GM18499 (cell line): Measurements from ENCODE around the gene SPNS2.

Source experiments
- ATAC-seq: cut with Tn5 transposase; IDR thresholded peaks from one replicate; pipeline ENCODE4 v1.9.1; 2021; ENCODE audit warnings: moderate number of reproducible peaks; ENCODE audit not compliant: insufficient read depth, unreplicated experiment

The SPNS2 gene

GRCh38 chr17:4501295-4501949 lies 2.7 kb downstream of the SPNS2 start:
- ATAC-seq = no peak

GRCh38 chr17:4502466-4503154 lies 3.9 kb downstream of the SPNS2 start:
- no peak for ATAC-seq

GRCh38 chr17:4503283-4504025 lies 4.8 kb downstream of the SPNS2 start:
- no peak for ATAC-seq

GRCh38 chr17:4504188-4504587 lies 5.5 kb downstream of the SPNS2 start:
- ATAC-seq = no peak

- ATAC-seq = no peak
Measured at GRCh38 chr17:4505187-4505586, 6.5 kb downstream of the SPNS2 start.

GRCh38 chr17:4506175-4506813 lies 7.6 kb downstream of the SPNS2 start:
- ATAC-seq = no peak

GRCh38 chr17:4506892-4507291 lies 8.2 kb downstream of the SPNS2 start:
- ATAC-seq = no peak

- no peak for ATAC-seq
Measured at GRCh38 chr17:4507361-4508111, 8.9 kb downstream of the SPNS2 start.

GRCh38 chr17:4508207-4508606 lies 9.5 kb downstream of the SPNS2 start:
- ATAC-seq = no peak

GRCh38 chr17:4509401-4509800 lies 10.7 kb downstream of the SPNS2 start:
- no peak for ATAC-seq

- no peak for ATAC-seq
Measured at GRCh38 chr17:4509923-4510617, 11.4 kb downstream of the SPNS2 start.

- ATAC-seq = no peak
Measured at GRCh38 chr17:4510618-4510941, 11.9 kb downstream of the SPNS2 start.

GRCh38 chr17:4511199-4511932 lies 12.7 kb downstream of the SPNS2 start:
- ATAC-seq = no peak

- no peak for ATAC-seq
Measured at GRCh38 chr17:4512156-4513112, 13.8 kb downstream of the SPNS2 start.

GRCh38 chr17:4513113-4514032 lies 14.7 kb downstream of the SPNS2 start:
- no peak for ATAC-seq

GRCh38 chr17:4514206-4514605 lies 15.5 kb downstream of the SPNS2 start:
- no peak for ATAC-seq

GRCh38 chr17:4514779-4515178 lies 16.1 kb downstream of the SPNS2 start:
- no peak for ATAC-seq
